Spleen (tissue), 11 donors: ENCODE data around the gene IGF2R. TPM values are rescaled to one million over a fixed set of nuclear protein-coding genes. Genes with fewer than 3 reads are reported as not detected.

Source experiments
- DNase-seq: peaks from one replicate; pipeline ENCODE4 v3.0.0-alpha.2; 2020
- H3K27ac ChIP-seq, 8 donors: fragments of 200-600 bp; sonication (generic) in 7 of 8; 1 replicate in 4 of 8; 2 replicates in 4 of 8; pipeline versions ENCODE4 v1.5.0 to v1.8.0; 2016 to 2021; ENCODE audit warnings: inconsistent platforms in 4 of 8, mild to moderate bottlenecking in 4 of 8, moderate library complexity in 1 of 8
- H3K27me3 ChIP-seq, 7 donors: fragments of 200-600 bp; sonication (generic) in 6 of 7; replicated peaks in 1 of 7; 1 replicate in 4 of 7; 2 replicates in 3 of 7; pipeline versions ENCODE4 v1.5.0 to v1.8.0; 2016 to 2021; ENCODE audit warnings: inconsistent platforms in 3 of 7, mild to moderate bottlenecking in 1 of 7
- H3K36me3 ChIP-seq, 6 donors: fragments of 200-600 bp; sonication (generic) in 5 of 6; 1 replicate in 4 of 6; 2 replicates in 2 of 6; pipeline versions ENCODE4 v1.5.0 to v1.8.0; 2016 to 2021; ENCODE audit warnings: inconsistent platforms in 2 of 6
- H3K4me1 ChIP-seq, 6 donors: fragments of 200-600 bp; sonication (generic) in 5 of 6; 1 replicate in 3 of 6; 2 replicates in 3 of 6; pipeline versions ENCODE4 v1.5.0 to v1.8.0; 2016 to 2021; ENCODE audit warnings: inconsistent platforms in 3 of 6
- H3K4me3 ChIP-seq, 8 donors: fragments of 200-600 bp; sonication (generic) in 7 of 8; 1 replicate in 4 of 8; 2 replicates in 4 of 8; pipeline versions ENCODE4 v1.5.0 to v1.8.0; 2016 to 2021; ENCODE audit warnings: inconsistent platforms in 4 of 8, mild to moderate bottlenecking in 4 of 8, moderate library complexity in 2 of 8
- H3K9me3 ChIP-seq, 8 donors: fragments of 200-600 bp; sonication (generic) in 7 of 8; 1 replicate in 4 of 8; 2 replicates in 4 of 8; pipeline versions ENCODE4 v1.5.0 to v1.8.0; 2016 to 2021; ENCODE audit warnings: inconsistent platforms in 4 of 8
- CTCF ChIP-seq, 11 experiments: fragments of 200-600 bp in 7 of 11; fragments of 450-650 bp in 4 of 11; sonication (generic) in 4 of 11; IDR thresholded peaks in 8 of 11; conservative IDR thresholded peaks in 3 of 11; 1 replicate in 7 of 11; 2 replicates in 4 of 11; pipeline versions ENCODE4 v1.4.0 to v1.8.0; 2016 to 2021; ENCODE audit warnings: antibody characterized with exemption in 11 of 11, inconsistent platforms in 4 of 11, mild to moderate bottlenecking in 1 of 11
- POLR2A ChIP-seq, 3 donors: fragments of 450-650 bp; IDR thresholded peaks; one replicate each; pipeline ENCODE4 v1.5.1; 2017; ENCODE audit warnings: antibody characterized with exemption in 3 of 3, mild to moderate bottlenecking in 1 of 3
- POLR2AphosphoS5 ChIP-seq, 3 donors: sonication (generic); formaldehyde crosslinking; IDR thresholded peaks; one replicate each; pipeline ENCODE4 v1.5.1; 2017; ENCODE audit warnings: antibody characterized with exemption in 3 of 3
- WGBS, 5 donors: extraction: QIAGEN DNeasy Blood & Tissue Kit in 3 of 5; methylation state at CpG; one replicate each; pipeline versions ENCODE4 v1.1.5 to v1.1.7; 2013 to 2018; 5-methylcytosine and 5-hydroxymethylcytosine counted together
- intact Hi-C: fragments of 100-400 bp; cut with DNase I; formaldehyde crosslinking; loops from one replicate; pipeline ENCODE4 v1.15.0; 2023; ENCODE audit warnings: low total_unique reads
- polyA plus RNA-seq, 3 donors: library from polyadenylated mRNA; stranded (reverse); fragments of 200-250 nt; gene quantifications; one replicate each; pipeline ENCODE4 v1.2.1, GENCODE V29; 2013
- total RNA-seq, 7 donors: library from RNA; depleted of rRNA in 3 of 7; stranded (reverse); fragments of >200 nt in 3 of 7; fragmentation: NEBNext Ultra II Directional in 4 of 7; extraction: Animal tissue kit (Norgen Biotek cat#: 25700) in 4 of 7; gene quantifications; one replicate each; pipeline versions ENCODE4 v1.1.0 to v1.2.1, GENCODE V29; 2016 to 2021
- donor health status: healthy with polysubstance abuse.
- donor health status: DM: no; HTN: no; CAD: no; lungs with moderate emphysema.
- donor health status: DM: no; HTN: no; CAD: no.
- donor health status: Bipolar disorder and iron deficiency.
- donor health status: healthy.
- donor health status: DM: no; HTN: no; CAD: no.
- donor health status: DM: yes; HTN: yes; CAD: no.

Gene IGF2R
- total and polyA plus RNA-seq, 10 donors, result 6.9 to 193 (median 159) TPM

- Histone ChIP-seq H3K4me3 (no peak overlapping the region), H3K4me1 (peaks cover 0 to 57% (median 30%) of the 10 kb centered on the region in 6 donors), H3K27me3 (peaks cover 0 to 5% (median 0%) of the 10 kb centered on the region in 7 donors), H3K27ac (peak overlapping the region in 1 of 8 donors; percentile 92), H3K9me3 (no peaks in the 10 kb centered on the region), H3K36me3 (no peaks in the 10 kb centered on the region)
- TF ChIP-seq POLR2A (IDR thresholded peaks at IDR 0.05) (no peak), CTCF (IDR thresholded peaks at IDR 0.05 in 8 of 11, conservative IDR thresholded peaks at IDR 0.05 in 3 of 11) (no peak), POLR2AphosphoS5 (IDR thresholded peaks at IDR 0.05) (no peak)
- WGBS, 5 donors, result 91 to 95% (median 94%) methylated on average over 6 of the region's 6 CpGs
- intact Hi-C loops, result no loop called here
- DNase-seq, result no peak
Measured at GRCh38 chr6:159957071-159957673, 11.7 kb upstream of the IGF2R start.

- Histone ChIP-seq H3K4me1 (peaks cover 0 to 35% (median 14%) of the 10 kb centered on the region in 6 donors), H3K4me3 (peak overlapping the region in 1 of 8 donors; percentile 36), H3K27me3 (no peaks in the 10 kb centered on the region), H3K9me3 (no peaks in the 10 kb centered on the region), H3K36me3 (no peaks in the 10 kb centered on the region), H3K27ac (peak overlapping the region in 7 of 8 donors; percentile 71 to 90 (median 81))
- DNase-seq, result peak; percentile 72
- WGBS, 5 donors, result 79 to 90% (median 84%) methylated on average over 6 of the region's 6 CpGs
- intact Hi-C loops, result no loop called here
- TF ChIP-seq POLR2A (IDR thresholded peaks at IDR 0.05) (no peak), POLR2AphosphoS5 (IDR thresholded peaks at IDR 0.05) (peak in 1 of 3 donors; percentile 41), CTCF (IDR thresholded peaks at IDR 0.05 in 8 of 11, conservative IDR thresholded peaks at IDR 0.05 in 3 of 11) (no peak)
Measured at GRCh38 chr6:159959165-159959975, 9.5 kb upstream of the IGF2R start.

GRCh38 chr6:159959976-159960384 lies 8.9 kb upstream of the IGF2R start:
- 53 to 70% (median 64%) methylated on average over 3 of the region's 3 CpGs for WGBS, 5 donors
- no peaks in the 10 kb centered on the region for H3K27me3 ChIP-seq
- no peaks in the 10 kb centered on the region for H3K36me3 ChIP-seq
- TF ChIP-seq POLR2AphosphoS5 (IDR thresholded peaks at IDR 0.05) (no peak), CTCF (IDR thresholded peaks at IDR 0.05 in 8 of 11, conservative IDR thresholded peaks at IDR 0.05 in 3 of 11) (no peak), POLR2A (IDR thresholded peaks at IDR 0.05) (no peak)
- intact Hi-C loops, result loop anchor here (10.0 kb wide), 1 partner anchor 165 kb away; the partner anchor contains the start of gene MRPL18
- H3K4me3 ChIP-seq, result peak overlapping the region in 1 of 8 donors; percentile 36
- no peaks in the 10 kb centered on the region for H3K9me3 ChIP-seq
- DNase-seq, result no peak
- peaks cover 0 to 29% (median 14%) of the 10 kb centered on the region in 6 donors for H3K4me1 ChIP-seq
- H3K27ac ChIP-seq, result peak overlapping the region in 7 of 8 donors; percentile 71 to 90 (median 81)

GRCh38 chr6:159960485-159960884 lies 8.4 kb upstream of the IGF2R start:
- intact Hi-C loops, result loop anchor here (10.0 kb wide), 1 partner anchor 166 kb away; the partner anchor contains the start of gene MRPL18
- Histone ChIP-seq H3K27ac (peak overlapping the region in 7 of 8 donors; percentile 71 to 90 (median 81)), H3K9me3 (no peaks in the 10 kb centered on the region), H3K4me1 (peaks cover 0 to 29% (median 14%) of the 10 kb centered on the region in 6 donors), H3K27me3 (no peaks in the 10 kb centered on the region), H3K4me3 (peak overlapping the region in 1 of 8 donors; percentile 36), H3K36me3 (no peaks in the 10 kb centered on the region)
- 86 to 93% (median 91%) methylated on average over 6 of the region's 6 CpGs for WGBS, 5 donors
- no peak for DNase-seq
- TF ChIP-seq CTCF (IDR thresholded peaks at IDR 0.05 in 8 of 11, conservative IDR thresholded peaks at IDR 0.05 in 3 of 11) (no peak), POLR2AphosphoS5 (IDR thresholded peaks at IDR 0.05) (no peak), POLR2A (IDR thresholded peaks at IDR 0.05) (no peak)
